Right cardiac atrium (tissue), 5 donors: ENCODE data around the gene PTPN4. TPM values are rescaled to one million over a fixed set of nuclear protein-coding genes. Genes with fewer than 3 reads are reported as not detected.

Experiments used
- ATAC-seq, 2 donors: fragments of 200-7000 bp; cut with Tn5 transposase; one replicate each; pipeline versions ENCODE4 v1.8.0 to v1.9.1; 2020; ENCODE audit warnings: moderate library complexity in 2 of 2, mild to moderate bottlenecking in 1 of 2
- DNase-seq, 3 donors: peaks; one replicate each; pipeline ENCODE4 v3.0.0-alpha.2; 2020
- H3K27ac ChIP-seq: one replicate; pipeline ENCODE4 v1.5.1; 2013; ENCODE audit warnings: mild to moderate bottlenecking, low read length, control low read depth, moderate library complexity
- H3K27me3 ChIP-seq: one replicate; pipeline ENCODE4 v1.6.1; 2013; ENCODE audit not compliant: control insufficient read depth, insufficient read depth
- H3K4me1 ChIP-seq: one replicate; pipeline ENCODE4 v1.6.1; 2013; ENCODE audit warnings: low read length; ENCODE audit not compliant: control insufficient read depth, insufficient read depth
- H3K4me3 ChIP-seq: one replicate; pipeline ENCODE4 v1.5.1; 2013; ENCODE audit warnings: low read length, control low read depth
- H3K9me3 ChIP-seq: one replicate; pipeline ENCODE4 v1.6.1; 2013; ENCODE audit warnings: low read length; ENCODE audit not compliant: control insufficient read depth
- WGBS: extraction: QIAGEN DNeasy Blood & Tissue Kit; methylation state at CpG from one replicate; pipeline ENCODE4 v1.1.7; 2013; 5-methylcytosine and 5-hydroxymethylcytosine counted together
- intact Hi-C, 4 donors: fragments of 100-400 bp; cut with DNase I; formaldehyde crosslinking; loops; one replicate each; pipeline versions ENCODE4 v1.11.0 to v1.14.0; 2022 to 2023
- polyA plus RNA-seq: library from polyadenylated mRNA; stranded (reverse); fragments of 200-250 nt; gene quantifications from one replicate; pipeline ENCODE4 v1.2.3, GENCODE V29; 2013
- total RNA-seq, 4 donors: library from RNA; stranded (reverse); fragmentation: NEBNext Ultra II Directional; extraction: Animal tissue kit (Norgen Biotek cat#: 25700); gene quantifications; one replicate each; pipeline ENCODE4 v1.2.1, GENCODE V29; 2021
- donor health status: healthy with polysubstance abuse.
- donor health status: DM: no; HTN: yes; CAD: no.
- donor health status: DM: no; HTN: no; CAD: no.
- donor health status: DM: no; HTN: yes; CAD: no; lungs with severe emphysema.
- donor health status: DM: yes; HTN: yes; CAD: no.

PTPN4 gene
- total and polyA plus RNA-seq, 5 donors = 6.5 to 42.6 (median 35.0) TPM

GRCh38 chr2:119732601-119733164 is 27.0 kb upstream of the PTPN4 start:
- no peaks in the 10 kb centered on the region for H3K4me1 ChIP-seq
- DNase-seq (no peak), ATAC-seq (no peak)
- no peak overlapping the region for H3K27ac ChIP-seq
- no peaks in the 10 kb centered on the region for H3K27me3 ChIP-seq
- 90% methylated on average over 6 of the region's 6 CpGs for WGBS
- H3K9me3 ChIP-seq = no peaks in the 10 kb centered on the region
- intact Hi-C loops = no loop called here
- no peak overlapping the region for H3K4me3 ChIP-seq

GRCh38 chr2:119734047-119734446 is 25.7 kb upstream of the PTPN4 start:
- no peak for ATAC-seq
- no peak overlapping the region for H3K27ac ChIP-seq
- H3K4me1 ChIP-seq = no peaks in the 10 kb centered on the region
- no peaks in the 10 kb centered on the region for H3K9me3 ChIP-seq
- 87% methylated on average over 4 of the region's 4 CpGs for WGBS
- no peak overlapping the region for H3K4me3 ChIP-seq
- no peaks in the 10 kb centered on the region for H3K27me3 ChIP-seq
- peak in 1 of 3 donors; percentile 60 for DNase-seq
- intact Hi-C loops = no loop called here

GRCh38 chr2:119735565-119735964 is 24.2 kb upstream of the PTPN4 start:
- H3K9me3 ChIP-seq = no peaks in the 10 kb centered on the region
- H3K4me3 ChIP-seq = no peak overlapping the region
- 91% methylated on average over 8 of the region's 8 CpGs for WGBS
- DNase-seq = no peak
- no peaks in the 10 kb centered on the region for H3K27me3 ChIP-seq
- no peak overlapping the region for H3K27ac ChIP-seq
- no peaks in the 10 kb centered on the region for H3K4me1 ChIP-seq
- intact Hi-C loops = no loop called here
- ATAC-seq = no peak

- Histone ChIP-seq H3K27ac (no peak overlapping the region), H3K9me3 (no peaks in the 10 kb centered on the region), H3K4me3 (no peak overlapping the region), H3K4me1 (no peaks in the 10 kb centered on the region), H3K27me3 (no peaks in the 10 kb centered on the region)
- no peak for DNase-seq
- ATAC-seq = no peak
- 60% methylated on average over 5 of the region's 5 CpGs for WGBS
- intact Hi-C loops = no loop called here
Measured at GRCh38 chr2:119736021-119736420, 23.7 kb upstream of the PTPN4 start.

GRCh38 chr2:119739580-119740255 is 20.0 kb upstream of the PTPN4 start:
- Histone ChIP-seq H3K4me1 (no peaks in the 10 kb centered on the region), H3K9me3 (no peaks in the 10 kb centered on the region), H3K27me3 (no peaks in the 10 kb centered on the region), H3K4me3 (no peak overlapping the region), H3K27ac (no peak overlapping the region)
- ATAC-seq (no peak), DNase-seq (no peak)
- WGBS = 66% methylated on average over 3 of the region's 3 CpGs
- intact Hi-C loops = loop anchor here in 1 of 4 donors (10.0 kb wide), 1 partner anchor 435 kb away; no protein-coding TSS in a partner anchor

GRCh38 chr2:119741001-119741400 is 18.7 kb upstream of the PTPN4 start:
- intact Hi-C loops = loop anchor here in 1 of 4 donors (10.0 kb wide), 1 partner anchor 434 kb away; no protein-coding TSS in a partner anchor
- Histone ChIP-seq H3K9me3 (no peaks in the 10 kb centered on the region), H3K27me3 (no peaks in the 10 kb centered on the region), H3K27ac (no peak overlapping the region), H3K4me3 (no peak overlapping the region), H3K4me1 (no peaks in the 10 kb centered on the region)
- DNase-seq (no peak), ATAC-seq (no peak)
- WGBS = 91% methylated on average over 3 of the region's 3 CpGs

GRCh38 chr2:119741868-119742267 is 17.9 kb upstream of the PTPN4 start:
- intact Hi-C loops = loop anchor here in 1 of 4 donors (10.0 kb wide), 1 partner anchor 433 kb away; no protein-coding TSS in a partner anchor
- H3K27me3 ChIP-seq = no peaks in the 10 kb centered on the region
- H3K27ac ChIP-seq = no peak overlapping the region
- H3K9me3 ChIP-seq = no peaks in the 10 kb centered on the region
- 85% methylated on average over 3 of the region's 3 CpGs for WGBS
- no peaks in the 10 kb centered on the region for H3K4me1 ChIP-seq
- no peak overlapping the region for H3K4me3 ChIP-seq
- ATAC-seq (no peak), DNase-seq (no peak)

- Histone ChIP-seq H3K9me3 (no peaks in the 10 kb centered on the region), H3K27ac (no peak overlapping the region), H3K4me3 (no peak overlapping the region), H3K4me1 (no peaks in the 10 kb centered on the region), H3K27me3 (no peaks in the 10 kb centered on the region)
- 82% methylated on average over 2 of the region's 2 CpGs for WGBS
- no peak for DNase-seq
- intact Hi-C loops = loop anchor here in 1 of 4 donors (10.0 kb wide), 1 partner anchor 430 kb away; no protein-coding TSS in a partner anchor
- ATAC-seq = peak in 1 of 2 donors; percentile 43
Measured at GRCh38 chr2:119744335-119744939, 15.3 kb upstream of the PTPN4 start.

GRCh38 chr2:119745566-119745965 is 14.2 kb upstream of the PTPN4 start:
- Histone ChIP-seq H3K4me1 (no peaks in the 10 kb centered on the region), H3K4me3 (no peak overlapping the region), H3K9me3 (no peaks in the 10 kb centered on the region), H3K27me3 (no peaks in the 10 kb centered on the region), H3K27ac (no peak overlapping the region)
- intact Hi-C loops = loop anchor here in 1 of 4 donors (10.0 kb wide), 1 partner anchor 429 kb away; no protein-coding TSS in a partner anchor
- ATAC-seq = no peak
- no peak for DNase-seq
- WGBS = 56% methylated on average over 2 of the region's 2 CpGs

- no peak overlapping the region for H3K4me3 ChIP-seq
- no peaks in the 10 kb centered on the region for H3K9me3 ChIP-seq
- H3K27ac ChIP-seq = no peak overlapping the region
- WGBS = 67% methylated on average over 15 of the region's 15 CpGs
- ATAC-seq = peak in 1 of 2 donors; percentile 25
- no peak for DNase-seq
- H3K4me1 ChIP-seq = no peaks in the 10 kb centered on the region
- H3K27me3 ChIP-seq = no peaks in the 10 kb centered on the region
- intact Hi-C loops = loop anchor here in 1 of 4 donors (10.0 kb wide), 1 partner anchor 428 kb away; no protein-coding TSS in a partner anchor
Measured at GRCh38 chr2:119746836-119747686, 12.7 kb upstream of the PTPN4 start.
